ENCODE results near the gene MARVELD3. TPM values are rescaled to one million over a fixed set of nuclear protein-coding genes. Genes with fewer than 3 reads are reported as not detected.

Gene MARVELD3
- total RNA-seq, 3 donors from 2014 or later (not counting 1 experiment from before 2014, with no cell fraction given) = not detected

GRCh38 chr16:71659471-71659870 is 33.5 kb downstream of the MARVELD3 start:
- ATAC-seq (no peak), DNase-seq (no peak)
- H3K9me3 ChIP-seq (ENCODE audit: control insufficient read depth, insufficient read depth, low read length) = no peaks in the 10 kb centered on the region
- Mint-ChIP-seq H3K4me3 (no peak overlapping the region), H3K27ac (no peak overlapping the region), H3K9me3 (no peaks in the 10 kb centered on the region), H3K4me1 (no peaks in the 10 kb centered on the region), H3K36me3 (peaks cover 15% of the 10 kb centered on the region), H3K27me3 (ENCODE audit: low read depth in 2 of 2) (no peaks in the 10 kb centered on the region)
- no peak overlapping the region for H3K4me3 ChIP-seq (ENCODE audit: low read length)
- intact Hi-C loops (cut with micrococcal nuclease) = no loop called here
- H3K36me3 ChIP-seq (ENCODE audit: control insufficient read depth, insufficient read depth, low read length) = peaks cover 32% of the 10 kb centered on the region
- 97% methylated on average over 2 of the region's 2 CpGs for WGBS (ENCODE audit: insufficient coverage)
- no peaks in the 10 kb centered on the region for H3K27me3 ChIP-seq (ENCODE audit: control insufficient read depth, insufficient read depth, low read length)
- H3K4me1 ChIP-seq (ENCODE audit: control insufficient read depth, insufficient read depth, low read length) = no peaks in the 10 kb centered on the region
- TF ChIP-seq, protein P1, sequence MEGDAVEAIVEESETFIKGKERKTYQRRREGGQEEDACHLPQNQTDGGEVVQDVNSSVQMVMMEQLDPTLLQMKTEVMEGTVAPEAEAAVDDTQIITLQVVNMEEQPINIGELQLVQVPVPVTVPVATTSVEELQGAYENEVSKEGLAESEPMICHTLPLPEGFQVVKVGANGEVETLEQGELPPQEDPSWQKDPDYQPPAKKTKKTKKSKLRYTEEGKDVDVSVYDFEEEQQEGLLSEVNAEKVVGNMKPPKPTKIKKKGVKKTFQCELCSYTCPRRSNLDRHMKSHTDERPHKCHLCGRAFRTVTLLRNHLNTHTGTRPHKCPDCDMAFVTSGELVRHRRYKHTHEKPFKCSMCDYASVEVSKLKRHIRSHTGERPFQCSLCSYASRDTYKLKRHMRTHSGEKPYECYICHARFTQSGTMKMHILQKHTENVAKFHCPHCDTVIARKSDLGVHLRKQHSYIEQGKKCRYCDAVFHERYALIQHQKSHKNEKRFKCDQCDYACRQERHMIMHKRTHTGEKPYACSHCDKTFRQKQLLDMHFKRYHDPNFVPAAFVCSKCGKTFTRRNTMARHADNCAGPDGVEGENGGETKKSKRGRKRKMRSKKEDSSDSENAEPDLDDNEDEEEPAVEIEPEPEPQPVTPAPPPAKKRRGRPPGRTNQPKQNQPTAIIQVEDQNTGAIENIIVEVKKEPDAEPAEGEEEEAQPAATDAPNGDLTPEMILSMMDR (IDR thresholded peaks at IDR 0.05) = no peak
- H3K27ac ChIP-seq (ENCODE audit: low read length) = no peak overlapping the region

DNA sequence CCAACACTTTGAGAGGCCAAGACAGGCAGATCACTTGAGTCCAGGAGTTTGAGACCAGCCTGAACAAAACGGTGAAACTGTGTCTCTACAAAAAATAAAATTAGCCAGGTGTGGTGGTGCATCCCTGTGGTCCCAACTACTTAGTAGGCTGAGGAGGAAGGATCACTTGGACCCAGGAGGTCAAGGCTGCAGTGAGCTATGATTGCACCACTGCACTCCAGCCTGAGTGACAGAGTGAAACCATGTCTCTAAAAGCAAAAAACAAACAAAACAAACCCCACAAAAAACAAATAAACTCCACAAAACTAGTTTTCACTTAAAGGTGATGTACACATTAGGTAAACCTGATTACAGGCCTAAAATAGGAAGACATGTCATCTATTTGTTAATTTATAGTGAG is 40.3 kb downstream of the MARVELD3 start:
- Mint-ChIP-seq H3K9me3 (no peaks in the 10 kb centered on the region), H3K36me3 (peaks cover 10% of the 10 kb centered on the region), H3K27ac (no peak overlapping the region), H3K27me3 (ENCODE audit: low read depth in 2 of 2) (no peaks in the 10 kb centered on the region), H3K4me1 (no peaks in the 10 kb centered on the region), H3K4me3 (no peak overlapping the region)
- DNase-seq (no peak), ATAC-seq (no peak)
- Histone ChIP-seq H3K9me3 (ENCODE audit: control insufficient read depth, insufficient read depth, low read length) (no peaks in the 10 kb centered on the region), H3K4me3 (ENCODE audit: low read length) (no peak overlapping the region), H3K36me3 (ENCODE audit: control insufficient read depth, insufficient read depth, low read length) (peaks cover 38% of the 10 kb centered on the region), H3K27ac (ENCODE audit: low read length) (no peak overlapping the region), H3K4me1 (ENCODE audit: control insufficient read depth, insufficient read depth, low read length) (no peaks in the 10 kb centered on the region), H3K27me3 (ENCODE audit: control insufficient read depth, insufficient read depth, low read length) (no peaks in the 10 kb centered on the region)
- 100% methylated on average over 1 of the region's 1 CpG for WGBS (ENCODE audit: insufficient coverage)
- TF ChIP-seq, protein P1 (IDR thresholded peaks at IDR 0.05) = no peak
- intact Hi-C loops (cut with micrococcal nuclease) = no loop called here

DNA sequence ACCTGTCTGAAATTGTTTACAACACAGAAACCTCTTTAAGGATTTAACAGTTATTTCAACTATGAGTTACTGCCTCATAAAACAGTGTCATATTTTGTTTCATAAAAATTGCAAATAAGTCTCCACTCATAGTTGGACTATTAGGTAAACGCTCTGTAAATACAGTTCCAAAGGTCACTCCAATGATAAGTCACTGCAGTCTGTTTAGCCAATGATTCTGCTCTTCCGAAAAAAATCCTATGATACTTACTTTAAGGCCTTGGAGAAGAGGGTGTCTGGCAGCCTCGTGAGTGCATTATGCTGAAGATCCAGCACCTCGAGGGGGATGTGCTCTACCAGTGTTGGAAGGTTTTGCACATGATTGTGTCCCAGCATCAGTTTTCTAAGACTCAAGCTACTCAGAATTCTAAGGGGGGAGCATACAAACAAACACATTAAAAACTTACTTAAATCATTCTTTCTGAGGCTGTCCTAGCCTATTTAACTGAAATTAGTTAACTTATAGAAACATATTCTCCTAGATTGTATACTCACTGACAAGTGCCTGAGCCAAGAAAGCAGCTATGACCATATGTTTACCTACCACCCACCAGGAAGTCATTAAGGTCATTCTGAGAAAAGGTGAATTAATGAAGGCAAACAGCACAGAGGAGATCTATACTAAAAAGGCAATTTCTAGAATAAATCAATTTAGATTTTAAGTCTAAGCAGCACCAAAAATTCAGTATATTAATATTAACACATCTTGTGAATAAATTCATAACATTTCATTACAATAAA is 41.1 kb downstream of the MARVELD3 start:
- H3K4me3 ChIP-seq (ENCODE audit: low read length) = no peak overlapping the region
- no peaks in the 10 kb centered on the region for H3K27me3 ChIP-seq (ENCODE audit: control insufficient read depth, insufficient read depth, low read length)
- Mint-ChIP-seq H3K36me3 (peaks cover 10% of the 10 kb centered on the region), H3K27ac (no peak overlapping the region), H3K4me3 (no peak overlapping the region), H3K4me1 (no peaks in the 10 kb centered on the region), H3K27me3 (ENCODE audit: low read depth in 2 of 2) (no peaks in the 10 kb centered on the region), H3K9me3 (no peaks in the 10 kb centered on the region)
- TF ChIP-seq, protein P1 (IDR thresholded peaks at IDR 0.05) = no peak
- H3K27ac ChIP-seq (ENCODE audit: low read length) = no peak overlapping the region
- WGBS (ENCODE audit: insufficient coverage) = 88% methylated on average over 4 of the region's 4 CpGs
- H3K4me1 ChIP-seq (ENCODE audit: control insufficient read depth, insufficient read depth, low read length) = no peaks in the 10 kb centered on the region
- H3K9me3 ChIP-seq (ENCODE audit: control insufficient read depth, insufficient read depth, low read length) = no peaks in the 10 kb centered on the region
- ATAC-seq (no peak), DNase-seq (no peak)
- intact Hi-C loops (cut with micrococcal nuclease) = no loop called here
- H3K36me3 ChIP-seq (ENCODE audit: control insufficient read depth, insufficient read depth, low read length) = peaks cover 42% of the 10 kb centered on the region
